ENCODE measurements around the gene SHLD3.
"Not testable (repeated sequence)": the region's sequence is repeated elsewhere in the genome, so short reads cannot be mapped to it uniquely, and the experiment has no call there.

SHLD3 gene

GRCh38 chr5:65676056-65676455, 51.2 kb downstream of the SHLD3 start:
- not testable (repeated sequence) for DNase-seq (ENCODE audit: low read depth in 2 of 2)
